ENCODE data around the gene DYRK1A.

The DYRK1A gene

GRCh38 chr21:37350472-37350871, 16.1 kb upstream of the DYRK1A start:
- peaks cover 6% of the 10 kb centered on the region for H3K36me3 Mint-ChIP-seq
- H3K27me3 Mint-ChIP-seq: peaks cover 26% of the 10 kb centered on the region
- ATAC-seq: no peak
- H3K4me3 Mint-ChIP-seq: no peak overlapping the region
- peaks cover 15% of the 10 kb centered on the region for H3K9me3 Mint-ChIP-seq
- H3K27ac Mint-ChIP-seq: no peak overlapping the region
- H3K4me1 Mint-ChIP-seq: no peaks in the 10 kb centered on the region

- Mint-ChIP-seq H3K27me3 (peaks cover 43% of the 10 kb centered on the region), H3K4me1 (no peaks in the 10 kb centered on the region), H3K27ac (no peak overlapping the region), H3K4me3 (no peak overlapping the region), H3K9me3 (peaks cover 1% of the 10 kb centered on the region), H3K36me3 (no peaks in the 10 kb centered on the region)
- no peak for ATAC-seq
These were observed 9.9 kb upstream of the DYRK1A start for GRCh38 chr21:37356706-37357105.

GRCh38 chr21:37357691-37358090, 8.9 kb upstream of the DYRK1A start:
- Mint-ChIP-seq H3K27me3 (peaks cover 39% of the 10 kb centered on the region), H3K27ac (no peak overlapping the region), H3K4me1 (no peaks in the 10 kb centered on the region), H3K4me3 (no peak overlapping the region), H3K36me3 (no peaks in the 10 kb centered on the region), H3K9me3 (no peaks in the 10 kb centered on the region)
- ATAC-seq: no peak

GRCh38 chr21:37358397-37358796, 8.2 kb upstream of the DYRK1A start:
- ATAC-seq: no peak
- peaks cover 39% of the 10 kb centered on the region for H3K27me3 Mint-ChIP-seq
- no peaks in the 10 kb centered on the region for H3K36me3 Mint-ChIP-seq
- no peak overlapping the region for H3K4me3 Mint-ChIP-seq
- no peak overlapping the region for H3K27ac Mint-ChIP-seq
- no peaks in the 10 kb centered on the region for H3K4me1 Mint-ChIP-seq
- no peaks in the 10 kb centered on the region for H3K9me3 Mint-ChIP-seq

GRCh38 chr21:37363936-37364335, 2.6 kb upstream of the DYRK1A start:
- H3K27me3 Mint-ChIP-seq: no peaks in the 10 kb centered on the region
- ATAC-seq: no peak
- no peak overlapping the region for H3K27ac Mint-ChIP-seq
- peaks cover 18% of the 10 kb centered on the region for H3K4me1 Mint-ChIP-seq
- H3K9me3 Mint-ChIP-seq: no peaks in the 10 kb centered on the region
- H3K36me3 Mint-ChIP-seq: no peaks in the 10 kb centered on the region
- H3K4me3 Mint-ChIP-seq: no peak overlapping the region

GRCh38 chr21:37364722-37365121, 1.9 kb upstream of the DYRK1A start:
- no peaks in the 10 kb centered on the region for H3K9me3 Mint-ChIP-seq
- H3K27ac Mint-ChIP-seq: peak overlapping the region; percentile 99
- no peaks in the 10 kb centered on the region for H3K36me3 Mint-ChIP-seq
- no peaks in the 10 kb centered on the region for H3K27me3 Mint-ChIP-seq
- H3K4me3 Mint-ChIP-seq: peak overlapping the region; percentile 96
- no peak for ATAC-seq
- H3K4me1 Mint-ChIP-seq: peaks cover 25% of the 10 kb centered on the region

GRCh38 chr21:37365517-37366481, 774 bp upstream of the DYRK1A start:
- peaks cover 36% of the 10 kb centered on the region for H3K4me1 Mint-ChIP-seq
- H3K36me3 Mint-ChIP-seq: no peaks in the 10 kb centered on the region
- ATAC-seq: peak; percentile 73
- H3K9me3 Mint-ChIP-seq: no peaks in the 10 kb centered on the region
- peak overlapping the region; percentile 99 for H3K27ac Mint-ChIP-seq
- H3K27me3 Mint-ChIP-seq: no peaks in the 10 kb centered on the region
- H3K4me3 Mint-ChIP-seq: peak overlapping the region; percentile 96

GRCh38 chr21:37367336-37367702, 746 bp downstream of the DYRK1A start:
- Mint-ChIP-seq H3K4me1 (peaks cover 46% of the 10 kb centered on the region), H3K36me3 (no peaks in the 10 kb centered on the region), H3K27ac (peak overlapping the region; percentile 99), H3K9me3 (no peaks in the 10 kb centered on the region), H3K27me3 (no peaks in the 10 kb centered on the region), H3K4me3 (no peak overlapping the region)
- ATAC-seq: peak; percentile 0

- H3K27ac Mint-ChIP-seq: peak overlapping the region; percentile 64
- peak; percentile 6 for ATAC-seq
- H3K4me3 Mint-ChIP-seq: peak overlapping the region; percentile 86
- no peaks in the 10 kb centered on the region for H3K36me3 Mint-ChIP-seq
- no peaks in the 10 kb centered on the region for H3K9me3 Mint-ChIP-seq
- peaks cover 52% of the 10 kb centered on the region for H3K4me1 Mint-ChIP-seq
- H3K27me3 Mint-ChIP-seq: no peaks in the 10 kb centered on the region
These were observed 1.3 kb downstream of the DYRK1A start for GRCh38 chr21:37367703-37368540.

- no peak for ATAC-seq
- no peaks in the 10 kb centered on the region for H3K27me3 Mint-ChIP-seq
- peak overlapping the region; percentile 64 for H3K27ac Mint-ChIP-seq
- H3K36me3 Mint-ChIP-seq: no peaks in the 10 kb centered on the region
- peak overlapping the region; percentile 86 for H3K4me3 Mint-ChIP-seq
- H3K4me1 Mint-ChIP-seq: peaks cover 60% of the 10 kb centered on the region
- H3K9me3 Mint-ChIP-seq: no peaks in the 10 kb centered on the region
These were observed 2.1 kb downstream of the DYRK1A start for GRCh38 chr21:37368541-37369279.

GRCh38 chr21:37369307-37369854, 2.8 kb downstream of the DYRK1A start:
- Mint-ChIP-seq H3K36me3 (no peaks in the 10 kb centered on the region), H3K9me3 (no peaks in the 10 kb centered on the region), H3K4me1 (peaks cover 66% of the 10 kb centered on the region), H3K27me3 (no peaks in the 10 kb centered on the region), H3K27ac (no peak overlapping the region), H3K4me3 (peak overlapping the region; percentile 86)
- ATAC-seq: no peak

GRCh38 chr21:37370152-37371040, 3.8 kb downstream of the DYRK1A start:
- no peaks in the 10 kb centered on the region for H3K9me3 Mint-ChIP-seq
- peak overlapping the region; percentile 57 for H3K27ac Mint-ChIP-seq
- H3K4me3 Mint-ChIP-seq: peak overlapping the region; percentile 69
- no peak for ATAC-seq
- peaks cover 67% of the 10 kb centered on the region for H3K4me1 Mint-ChIP-seq
- H3K36me3 Mint-ChIP-seq: no peaks in the 10 kb centered on the region
- H3K27me3 Mint-ChIP-seq: no peaks in the 10 kb centered on the region

- Mint-ChIP-seq H3K9me3 (no peaks in the 10 kb centered on the region), H3K36me3 (peaks cover 5% of the 10 kb centered on the region), H3K27me3 (no peaks in the 10 kb centered on the region), H3K4me3 (no peak overlapping the region), H3K27ac (peak overlapping the region; percentile 57), H3K4me1 (peaks cover 69% of the 10 kb centered on the region)
- no peak for ATAC-seq
These were observed 4.4 kb downstream of the DYRK1A start for GRCh38 chr21:37371041-37371397.

- no peak for ATAC-seq
- Mint-ChIP-seq H3K4me1 (peaks cover 79% of the 10 kb centered on the region), H3K4me3 (no peak overlapping the region), H3K9me3 (no peaks in the 10 kb centered on the region), H3K36me3 (peaks cover 8% of the 10 kb centered on the region), H3K27ac (no peak overlapping the region), H3K27me3 (no peaks in the 10 kb centered on the region)
These were observed 5.7 kb downstream of the DYRK1A start for GRCh38 chr21:37372127-37372731.

All from stimulated activated memory B cell treated with anti-CD40 and anti-IgM and Interleukin-4, amounts not matched to agents 10 μg/mL and 1 μg/mL and 100 μg/mL, for 72 hours (primary cell).